Neural progenitor cell (in vitro differentiated cells): ENCODE measurements around the gene S100A5. TPM values are rescaled to one million over a fixed set of nuclear protein-coding genes. Genes with fewer than 3 reads are reported as not detected.

ENCODE experiments used
- DNase-seq: peaks from one replicate; pipeline ENCODE4 v3.0.0-alpha.2; 2016; ENCODE audit warnings: low spot score
- H2AFZ ChIP-seq: fragments of 200-600 bp; sonication (generic); replicated peaks from 2 replicates; pipeline ENCODE4 v1.6.1; 2016; ENCODE audit warnings: antibody characterized with exemption
- H3F3A ChIP-seq: fragments of 200-600 bp; sonication (generic); 2 replicates; pipeline ENCODE4 v1.6.1; 2016; ENCODE audit warnings: antibody characterized with exemption, low read depth
- H3K27ac ChIP-seq: fragments of 200-600 bp; sonication (generic); 2 replicates; pipeline ENCODE4 v1.5.1; 2016; ENCODE audit warnings: mild to moderate bottlenecking
- H3K27me3 ChIP-seq: fragments of 200-600 bp; sonication (generic); 2 replicates; pipeline ENCODE4 v1.6.1; 2016; ENCODE audit warnings: mild to moderate bottlenecking, moderate library complexity
- H3K36me3 ChIP-seq: fragments of 200-600 bp; sonication (generic); 2 replicates; pipeline ENCODE4 v1.5.1; 2016
- H3K4me1 ChIP-seq: fragments of 200-600 bp; sonication (generic); 2 replicates; pipeline ENCODE4 v1.6.1; 2016; ENCODE audit warnings: mixed run types
- H3K4me2 ChIP-seq: fragments of 200-600 bp; sonication (generic); 2 replicates; pipeline ENCODE4 v1.6.1; 2016
- H3K4me3 ChIP-seq: fragments of 200-600 bp; sonication (generic); 2 replicates; pipeline ENCODE4 v1.5.1; 2016
- H3K79me2 ChIP-seq: fragments of 200-600 bp; sonication (generic); 2 replicates; pipeline ENCODE4 v1.6.1; 2016; ENCODE audit warnings: low read depth
- H3K9ac ChIP-seq: fragments of 200-600 bp; sonication (generic); 2 replicates; pipeline ENCODE4 v1.6.1; 2016
- H3K9me3 ChIP-seq: fragments of 200-600 bp; sonication (generic); 2 replicates; pipeline ENCODE4 v1.5.1; 2016; ENCODE audit warnings: low read depth
- H4K20me1 ChIP-seq: fragments of 200-600 bp; sonication (generic); 2 replicates; pipeline ENCODE4 v1.6.1; 2016; ENCODE audit warnings: low read depth
- H3K27ac Mint-ChIP-seq: 3 replicates; pipeline ENCODE4 v1.8.0; 2021; ENCODE audit warnings: mixed read lengths
- H3K27me3 Mint-ChIP-seq: 2 replicates; pipeline ENCODE4 v1.8.0; 2022; ENCODE audit warnings: low read depth, mild to moderate bottlenecking, inconsistent platforms, moderate library complexity, mixed read lengths; ENCODE audit not compliant: insufficient read depth
- H3K36me3 Mint-ChIP-seq: 3 replicates; pipeline ENCODE4 v1.8.0; 2021; ENCODE audit warnings: mixed read lengths
- H3K4me1 Mint-ChIP-seq: 3 replicates; pipeline ENCODE4 v1.8.0; 2021; ENCODE audit warnings: mixed read lengths
- H3K4me3 Mint-ChIP-seq: 3 replicates; pipeline ENCODE4 v1.8.0; 2021; ENCODE audit warnings: mild to moderate bottlenecking, moderate library complexity, mixed read lengths
- H3K9me3 Mint-ChIP-seq: 3 replicates; pipeline ENCODE4 v1.8.0; 2020; ENCODE audit warnings: mixed read lengths
- CTCF ChIP-seq: fragments of 200-600 bp; sonication (generic); IDR thresholded peaks from 2 replicates; pipeline ENCODE4 v1.5.1; 2017; ENCODE audit warnings: antibody characterized with exemption, mild to moderate bottlenecking
- EZH2 ChIP-seq: fragments of 200-600 bp; sonication (generic); IDR thresholded peaks from 2 replicates; pipeline ENCODE4 v1.6.1; 2017; ENCODE audit warnings: antibody characterized with exemption, mild to moderate bottlenecking, moderate library complexity
- EZH2phosphoT487 ChIP-seq: fragments of 200-600 bp; sonication (generic); IDR thresholded peaks from 2 replicates; pipeline ENCODE4 v1.6.1; 2017; ENCODE audit warnings: antibody characterized with exemption
- total RNA-seq: library from RNA; depleted of rRNA; stranded (reverse); fragments of >200 nt; gene quantifications from 2 replicates; pipeline ENCODE4 v1.2.3, GENCODE V29; 2015; ENCODE audit warnings: low replicate concordance

S100A5 gene
- total RNA-seq, 1 donor from 2014 or later: not detected

- H3K27ac Mint-ChIP-seq: no peak overlapping the region
- Histone ChIP-seq H4K20me1 (no peaks in the 10 kb centered on the region), H3K4me2 (no peak overlapping the region), H3K36me3 (no peaks in the 10 kb centered on the region), H3K9ac (no peak overlapping the region), H3K27me3 (no peaks in the 10 kb centered on the region), H3K4me1 (peaks cover 21% of the 10 kb centered on the region), H3K4me3 (no peak overlapping the region), H3F3A (peaks cover 11% of the 10 kb centered on the region), H3K9me3 (no peaks in the 10 kb centered on the region), H3K27ac (no peak overlapping the region), H2AFZ (no peak overlapping the region), H3K79me2 (no peaks in the 10 kb centered on the region)
- H3K27me3 Mint-ChIP-seq: peaks cover 9% of the 10 kb centered on the region
- no peak overlapping the region for H3K4me3 Mint-ChIP-seq
- TF ChIP-seq EZH2phosphoT487 (no peak), CTCF (no peak)
- H3K4me1 Mint-ChIP-seq: peaks cover 37% of the 10 kb centered on the region
- no peak for DNase-seq
- H3K36me3 Mint-ChIP-seq: no peaks in the 10 kb centered on the region
- H3K9me3 Mint-ChIP-seq: peaks cover 2% of the 10 kb centered on the region
Measured at GRCh38 chr1:153537376-153537730, 3.4 kb downstream of the S100A5 start.

GRCh38 chr1:153536671-153537375 is 3.9 kb downstream of the S100A5 start:
- Histone ChIP-seq H3K79me2 (no peaks in the 10 kb centered on the region), H3K9me3 (no peaks in the 10 kb centered on the region), H3K27ac (no peak overlapping the region), H2AFZ (no peak overlapping the region), H3K36me3 (no peaks in the 10 kb centered on the region), H4K20me1 (no peaks in the 10 kb centered on the region), H3F3A (peaks cover 15% of the 10 kb centered on the region), H3K4me2 (peak overlapping the region; percentile 57), H3K9ac (no peak overlapping the region), H3K4me1 (peaks cover 22% of the 10 kb centered on the region), H3K27me3 (no peaks in the 10 kb centered on the region), H3K4me3 (no peak overlapping the region)
- H3K27me3 Mint-ChIP-seq: peaks cover 9% of the 10 kb centered on the region
- no peak overlapping the region for H3K4me3 Mint-ChIP-seq
- H3K4me1 Mint-ChIP-seq: peaks cover 40% of the 10 kb centered on the region
- H3K36me3 Mint-ChIP-seq: no peaks in the 10 kb centered on the region
- DNase-seq: no peak
- TF ChIP-seq CTCF (no peak), EZH2phosphoT487 (no peak), EZH2 (no peak)
- H3K9me3 Mint-ChIP-seq: peaks cover 2% of the 10 kb centered on the region
- H3K27ac Mint-ChIP-seq: peak overlapping the region; percentile 27

DNA sequence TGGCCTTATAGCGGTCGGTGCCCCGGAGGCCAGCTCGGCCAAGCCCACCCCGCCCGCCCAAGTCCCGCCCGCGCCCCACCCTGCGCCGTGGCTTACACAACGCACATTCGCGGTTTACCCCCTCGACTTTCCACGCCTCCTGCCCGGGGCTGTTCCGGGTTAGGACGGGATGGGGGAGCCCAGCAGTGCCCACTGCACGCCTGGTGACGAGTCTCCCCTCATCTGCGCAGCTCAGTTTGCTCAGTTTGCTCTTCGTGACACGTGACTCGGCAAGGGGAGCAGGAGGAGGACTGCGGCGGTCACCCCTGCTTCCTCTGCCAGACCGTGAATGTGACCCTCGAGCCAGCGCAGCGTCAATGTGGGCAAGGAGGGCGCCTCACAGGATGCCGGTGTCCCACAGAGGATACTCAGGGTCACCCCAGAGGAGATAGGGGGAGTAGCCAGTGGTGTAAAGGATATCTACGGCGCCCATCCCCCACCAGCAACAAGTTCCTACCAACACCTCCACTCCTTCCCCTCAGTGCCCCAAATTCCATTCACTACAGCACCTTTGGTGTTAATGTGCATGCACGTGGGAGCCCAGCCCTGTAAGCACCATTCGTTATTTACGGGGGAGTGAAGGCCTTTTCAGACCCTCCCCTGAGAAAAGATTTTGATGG is 4.6 kb downstream of the S100A5 start:
- Histone ChIP-seq H3K4me3 (peak overlapping the region; percentile 17), H3K27ac (no peak overlapping the region), H3K27me3 (no peaks in the 10 kb centered on the region), H3K79me2 (no peaks in the 10 kb centered on the region), H3K4me2 (peak overlapping the region; percentile 57), H3K4me1 (peaks cover 22% of the 10 kb centered on the region), H3K9ac (no peak overlapping the region), H2AFZ (no peak overlapping the region), H4K20me1 (no peaks in the 10 kb centered on the region), H3K9me3 (no peaks in the 10 kb centered on the region), H3F3A (peaks cover 15% of the 10 kb centered on the region), H3K36me3 (no peaks in the 10 kb centered on the region)
- no peak overlapping the region for H3K27ac Mint-ChIP-seq
- DNase-seq: no peak
- peaks cover 2% of the 10 kb centered on the region for H3K9me3 Mint-ChIP-seq
- no peaks in the 10 kb centered on the region for H3K36me3 Mint-ChIP-seq
- H3K27me3 Mint-ChIP-seq: peaks cover 9% of the 10 kb centered on the region
- no peak overlapping the region for H3K4me3 Mint-ChIP-seq
- no peak for TF ChIP-seq CTCF
- no peak for TF ChIP-seq EZH2
- TF ChIP-seq EZH2phosphoT487: no peak
- H3K4me1 Mint-ChIP-seq: peaks cover 40% of the 10 kb centered on the region
